K562 (cell line): Measurements from ENCODE around the gene SCUBE1.

ENCODE experiments used
- E2F3 ChIP-seq: fragments of 250-450 bp; sonication (Bioruptor Pico); IDR thresholded peaks from 2 replicates; pipeline ENCODE4 v1.4.0; 2020; ENCODE audit warnings: mild to moderate bottlenecking
- NEUROD1 ChIP-seq: fragments of 150-350 bp; IDR thresholded peaks from 2 replicates; pipeline ENCODE4 v1.6.1; 2014; ENCODE audit warnings: borderline replicate concordance, low read length, low read depth; ENCODE audit not compliant: partially characterized antibody
- NR1H2 ChIP-seq: sonication (generic); formaldehyde crosslinking; IDR thresholded peaks from 2 replicates; pipeline ENCODE4 v1.4.0; 2020; ENCODE audit warnings: mild to moderate bottlenecking, missing genetic modification reagents
- SRF ChIP-seq, 2 experiments: fragments of 250-450, 450-650 bp in 1 of 2; sonication (Bioruptor Pico) in 1 of 2; sonication (generic) in 1 of 2; formaldehyde crosslinking; IDR thresholded peaks; 2 replicates each; pipeline versions ENCODE4 v1.5.0 to v1.5.1; 2020 to 2022; ENCODE audit warnings: mild to moderate bottlenecking in 1 of 2, missing genetic modification reagents in 1 of 2
- TCF7 ChIP-seq: sonication (generic); IDR thresholded peaks from 2 replicates; pipeline ENCODE4 v1.6.1; 2016; ENCODE audit warnings: antibody characterized with exemption, borderline replicate concordance
- ZNF23 ChIP-seq: fragments of 250-450 bp; sonication (Bioruptor Pico); IDR thresholded peaks from 2 replicates; pipeline ENCODE4 v1.4.0; 2020; ENCODE audit warnings: mild to moderate bottlenecking
- TF ChIP-seq, protein P1 (sequence below), 3 experiments: IDR thresholded peaks in 2 of 3; conservative IDR thresholded peaks in 1 of 3; 2 replicates each; pipeline ENCODE4 v1.5.1; 2011 to 2012; ENCODE audit warnings: low read length in 3 of 3, mild to moderate bottlenecking in 3 of 3, control low read depth in 2 of 3, improper control_type of control experiment in 1 of 3, inconsistent platforms in 1 of 3, low read depth in 1 of 3, mixed read lengths in 1 of 3, moderate library complexity in 1 of 3; ENCODE audit not compliant: insufficient read depth in 2 of 3
- TF ChIP-seq, protein P2 (sequence below): sonication (generic); formaldehyde crosslinking; IDR thresholded peaks from 2 replicates; pipeline ENCODE4 v1.8.0; 2022; ENCODE audit warnings: mild to moderate bottlenecking, missing genetic modification reagents

DNA sequence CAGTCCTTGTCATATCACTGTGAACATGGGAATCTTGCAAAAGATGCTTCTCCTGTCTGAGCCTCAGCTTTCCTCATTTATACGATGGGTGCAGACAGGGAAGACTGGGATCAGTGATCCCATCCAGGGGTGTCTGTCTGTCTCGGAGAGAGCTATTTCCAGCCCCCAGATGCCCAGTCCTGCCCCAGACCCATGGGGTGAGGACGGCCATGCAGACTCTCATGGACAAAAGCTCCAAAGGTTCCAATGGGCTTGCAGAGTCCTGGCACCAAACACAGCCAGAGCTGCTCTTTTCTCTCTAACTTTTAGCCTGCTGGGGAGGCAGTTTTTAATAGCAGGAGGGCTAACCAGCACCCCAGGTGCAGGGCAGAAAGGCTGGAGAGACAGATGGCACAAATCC lies 5.2 kb downstream of the SCUBE1 start:
- TF ChIP-seq, protein P1, sequence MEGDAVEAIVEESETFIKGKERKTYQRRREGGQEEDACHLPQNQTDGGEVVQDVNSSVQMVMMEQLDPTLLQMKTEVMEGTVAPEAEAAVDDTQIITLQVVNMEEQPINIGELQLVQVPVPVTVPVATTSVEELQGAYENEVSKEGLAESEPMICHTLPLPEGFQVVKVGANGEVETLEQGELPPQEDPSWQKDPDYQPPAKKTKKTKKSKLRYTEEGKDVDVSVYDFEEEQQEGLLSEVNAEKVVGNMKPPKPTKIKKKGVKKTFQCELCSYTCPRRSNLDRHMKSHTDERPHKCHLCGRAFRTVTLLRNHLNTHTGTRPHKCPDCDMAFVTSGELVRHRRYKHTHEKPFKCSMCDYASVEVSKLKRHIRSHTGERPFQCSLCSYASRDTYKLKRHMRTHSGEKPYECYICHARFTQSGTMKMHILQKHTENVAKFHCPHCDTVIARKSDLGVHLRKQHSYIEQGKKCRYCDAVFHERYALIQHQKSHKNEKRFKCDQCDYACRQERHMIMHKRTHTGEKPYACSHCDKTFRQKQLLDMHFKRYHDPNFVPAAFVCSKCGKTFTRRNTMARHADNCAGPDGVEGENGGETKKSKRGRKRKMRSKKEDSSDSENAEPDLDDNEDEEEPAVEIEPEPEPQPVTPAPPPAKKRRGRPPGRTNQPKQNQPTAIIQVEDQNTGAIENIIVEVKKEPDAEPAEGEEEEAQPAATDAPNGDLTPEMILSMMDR (IDR thresholded peaks at IDR 0.05 in 2 of 3, conservative IDR thresholded peaks at IDR 0.05 in 1 of 3; ENCODE audit: insufficient read depth in 2 of 3, low read depth in 1 of 3, low read length in 3 of 3): no peak
- TF ChIP-seq NEUROD1: no peak
- TF ChIP-seq NR1H2 (CRISPR knock-in tag): no peak
- TF ChIP-seq E2F3 (CRISPR knock-in tag): no peak
- no peak for TF ChIP-seq ZNF23 (CRISPR knock-in tag)
- TF ChIP-seq, protein P2, sequence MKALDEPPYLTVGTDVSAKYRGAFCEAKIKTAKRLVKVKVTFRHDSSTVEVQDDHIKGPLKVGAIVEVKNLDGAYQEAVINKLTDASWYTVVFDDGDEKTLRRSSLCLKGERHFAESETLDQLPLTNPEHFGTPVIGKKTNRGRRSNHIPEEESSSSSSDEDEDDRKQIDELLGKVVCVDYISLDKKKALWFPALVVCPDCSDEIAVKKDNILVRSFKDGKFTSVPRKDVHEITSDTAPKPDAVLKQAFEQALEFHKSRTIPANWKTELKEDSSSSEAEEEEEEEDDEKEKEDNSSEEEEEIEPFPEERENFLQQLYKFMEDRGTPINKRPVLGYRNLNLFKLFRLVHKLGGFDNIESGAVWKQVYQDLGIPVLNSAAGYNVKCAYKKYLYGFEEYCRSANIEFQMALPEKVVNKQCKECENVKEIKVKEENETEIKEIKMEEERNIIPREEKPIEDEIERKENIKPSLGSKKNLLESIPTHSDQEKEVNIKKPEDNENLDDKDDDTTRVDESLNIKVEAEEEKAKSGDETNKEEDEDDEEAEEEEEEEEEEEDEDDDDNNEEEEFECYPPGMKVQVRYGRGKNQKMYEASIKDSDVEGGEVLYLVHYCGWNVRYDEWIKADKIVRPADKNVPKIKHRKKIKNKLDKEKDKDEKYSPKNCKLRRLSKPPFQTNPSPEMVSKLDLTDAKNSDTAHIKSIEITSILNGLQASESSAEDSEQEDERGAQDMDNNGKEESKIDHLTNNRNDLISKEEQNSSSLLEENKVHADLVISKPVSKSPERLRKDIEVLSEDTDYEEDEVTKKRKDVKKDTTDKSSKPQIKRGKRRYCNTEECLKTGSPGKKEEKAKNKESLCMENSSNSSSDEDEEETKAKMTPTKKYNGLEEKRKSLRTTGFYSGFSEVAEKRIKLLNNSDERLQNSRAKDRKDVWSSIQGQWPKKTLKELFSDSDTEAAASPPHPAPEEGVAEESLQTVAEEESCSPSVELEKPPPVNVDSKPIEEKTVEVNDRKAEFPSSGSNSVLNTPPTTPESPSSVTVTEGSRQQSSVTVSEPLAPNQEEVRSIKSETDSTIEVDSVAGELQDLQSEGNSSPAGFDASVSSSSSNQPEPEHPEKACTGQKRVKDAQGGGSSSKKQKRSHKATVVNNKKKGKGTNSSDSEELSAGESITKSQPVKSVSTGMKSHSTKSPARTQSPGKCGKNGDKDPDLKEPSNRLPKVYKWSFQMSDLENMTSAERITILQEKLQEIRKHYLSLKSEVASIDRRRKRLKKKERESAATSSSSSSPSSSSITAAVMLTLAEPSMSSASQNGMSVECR (CRISPR knock-in tag): no peak
- no peak for TF ChIP-seq SRF (CRISPR knock-in tag; IDR thresholded peaks at IDR 0.05)
- no peak for TF ChIP-seq TCF7
